A549 (cell line): ENCODE data around the gene MAP3K20.

Source experiments
- CBX2 ChIP-seq: fragments of 200-600 bp; sonication (generic); IDR thresholded peaks from 2 replicates; pipeline ENCODE4 v1.6.1; 2016; ENCODE audit warnings: low read depth, mild to moderate bottlenecking, borderline replicate concordance
- HOXB5 ChIP-seq: fragments of 250-450 bp; sonication (Bioruptor Pico); IDR thresholded peaks from 2 replicates; pipeline ENCODE4 v1.5.0; 2020; ENCODE audit warnings: mild to moderate bottlenecking, moderate library complexity
- JUN ChIP-seq, 2 experiments: fragments of >200 bp; sonication (Bioruptor Twin); formaldehyde crosslinking; IDR thresholded peaks; 2 replicates in 1 of 2; 3 replicates in 1 of 2; pipeline ENCODE4 v1.6.1; 2016 to 2017
- NFE2L2 ChIP-seq: fragments of 150-350 bp; conservative IDR thresholded peaks from 2 replicates; pipeline ENCODE4 v1.6.1; 2014; ENCODE audit warnings: low read length
- PHF8 ChIP-seq: fragments of 200-600 bp; sonication (generic); IDR thresholded peaks from 2 replicates; pipeline ENCODE4 v1.6.1; 2016; ENCODE audit warnings: low read depth, mild to moderate bottlenecking, antibody characterized with exemption, moderate library complexity, borderline replicate concordance
- POLR2A ChIP-seq: IDR thresholded peaks from 2 replicates; pipeline ENCODE4 v1.6.1; 2012; ENCODE audit warnings: mild to moderate bottlenecking, low read length
- RNF2 ChIP-seq: fragments of 200-600 bp; sonication (generic); IDR thresholded peaks from 2 replicates; pipeline ENCODE4 v1.6.1; 2016; ENCODE audit warnings: low read depth, mild to moderate bottlenecking, antibody characterized with exemption, moderate library complexity, borderline replicate concordance
- TF ChIP-seq, protein P1 (sequence below): fragments of 200-600 bp; sonication (generic); IDR thresholded peaks from 2 replicates; pipeline ENCODE4 v1.6.1; 2016; ENCODE audit warnings: antibody characterized with exemption, mild to moderate bottlenecking, moderate library complexity
- TF ChIP-seq, protein P2 (sequence below): fragments of >200 bp; sonication (Bioruptor Twin); formaldehyde crosslinking; IDR thresholded peaks from 3 replicates; pipeline ENCODE4 v1.5.1; 2016

- TF ChIP-seq CBX2 (no peak), RNF2 (no peak), JUN (IDR thresholded peaks at IDR 0.05) (no peak), POLR2A (no peak), NFE2L2 (no peak), PHF8 (no peak), HOXB5 (no peak)
- TF ChIP-seq, protein P1, sequence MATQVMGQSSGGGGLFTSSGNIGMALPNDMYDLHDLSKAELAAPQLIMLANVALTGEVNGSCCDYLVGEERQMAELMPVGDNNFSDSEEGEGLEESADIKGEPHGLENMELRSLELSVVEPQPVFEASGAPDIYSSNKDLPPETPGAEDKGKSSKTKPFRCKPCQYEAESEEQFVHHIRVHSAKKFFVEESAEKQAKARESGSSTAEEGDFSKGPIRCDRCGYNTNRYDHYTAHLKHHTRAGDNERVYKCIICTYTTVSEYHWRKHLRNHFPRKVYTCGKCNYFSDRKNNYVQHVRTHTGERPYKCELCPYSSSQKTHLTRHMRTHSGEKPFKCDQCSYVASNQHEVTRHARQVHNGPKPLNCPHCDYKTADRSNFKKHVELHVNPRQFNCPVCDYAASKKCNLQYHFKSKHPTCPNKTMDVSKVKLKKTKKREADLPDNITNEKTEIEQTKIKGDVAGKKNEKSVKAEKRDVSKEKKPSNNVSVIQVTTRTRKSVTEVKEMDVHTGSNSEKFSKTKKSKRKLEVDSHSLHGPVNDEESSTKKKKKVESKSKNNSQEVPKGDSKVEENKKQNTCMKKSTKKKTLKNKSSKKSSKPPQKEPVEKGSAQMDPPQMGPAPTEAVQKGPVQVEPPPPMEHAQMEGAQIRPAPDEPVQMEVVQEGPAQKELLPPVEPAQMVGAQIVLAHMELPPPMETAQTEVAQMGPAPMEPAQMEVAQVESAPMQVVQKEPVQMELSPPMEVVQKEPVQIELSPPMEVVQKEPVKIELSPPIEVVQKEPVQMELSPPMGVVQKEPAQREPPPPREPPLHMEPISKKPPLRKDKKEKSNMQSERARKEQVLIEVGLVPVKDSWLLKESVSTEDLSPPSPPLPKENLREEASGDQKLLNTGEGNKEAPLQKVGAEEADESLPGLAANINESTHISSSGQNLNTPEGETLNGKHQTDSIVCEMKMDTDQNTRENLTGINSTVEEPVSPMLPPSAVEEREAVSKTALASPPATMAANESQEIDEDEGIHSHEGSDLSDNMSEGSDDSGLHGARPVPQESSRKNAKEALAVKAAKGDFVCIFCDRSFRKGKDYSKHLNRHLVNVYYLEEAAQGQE, result no peak
- TF ChIP-seq, protein P2, sequence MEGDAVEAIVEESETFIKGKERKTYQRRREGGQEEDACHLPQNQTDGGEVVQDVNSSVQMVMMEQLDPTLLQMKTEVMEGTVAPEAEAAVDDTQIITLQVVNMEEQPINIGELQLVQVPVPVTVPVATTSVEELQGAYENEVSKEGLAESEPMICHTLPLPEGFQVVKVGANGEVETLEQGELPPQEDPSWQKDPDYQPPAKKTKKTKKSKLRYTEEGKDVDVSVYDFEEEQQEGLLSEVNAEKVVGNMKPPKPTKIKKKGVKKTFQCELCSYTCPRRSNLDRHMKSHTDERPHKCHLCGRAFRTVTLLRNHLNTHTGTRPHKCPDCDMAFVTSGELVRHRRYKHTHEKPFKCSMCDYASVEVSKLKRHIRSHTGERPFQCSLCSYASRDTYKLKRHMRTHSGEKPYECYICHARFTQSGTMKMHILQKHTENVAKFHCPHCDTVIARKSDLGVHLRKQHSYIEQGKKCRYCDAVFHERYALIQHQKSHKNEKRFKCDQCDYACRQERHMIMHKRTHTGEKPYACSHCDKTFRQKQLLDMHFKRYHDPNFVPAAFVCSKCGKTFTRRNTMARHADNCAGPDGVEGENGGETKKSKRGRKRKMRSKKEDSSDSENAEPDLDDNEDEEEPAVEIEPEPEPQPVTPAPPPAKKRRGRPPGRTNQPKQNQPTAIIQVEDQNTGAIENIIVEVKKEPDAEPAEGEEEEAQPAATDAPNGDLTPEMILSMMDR, result no peak
Measured at GRCh38 chr2:173251225-173251624, 175.6 kb downstream of the MAP3K20 start.
